Trophoblast cell (in vitro differentiated cells and primary cell): ENCODE measurements around the gene SPATC1L.

ENCODE experiments used
- DNase-seq, 2 donors: peaks; one replicate each; pipeline ENCODE4 v3.0.0-alpha.2; 2016
- H2AFZ ChIP-seq: 2 replicates; pipeline ENCODE4 v1.6.1; 2013; ENCODE audit warnings: low read length, moderate library complexity, mild to moderate bottlenecking; ENCODE audit not compliant: insufficient read depth, poor library complexity
- H2AK5ac ChIP-seq: 2 replicates; pipeline ENCODE4 v1.6.1; 2013; ENCODE audit warnings: mild to moderate bottlenecking, low read length
- H2BK120ac ChIP-seq: 2 replicates; pipeline ENCODE4 v1.6.1; 2013; ENCODE audit warnings: low read length, mild to moderate bottlenecking, moderate library complexity; ENCODE audit not compliant: insufficient read depth, poor library complexity
- H2BK12ac ChIP-seq: 2 replicates; pipeline ENCODE4 v1.6.1; 2013; ENCODE audit warnings: mild to moderate bottlenecking, low read length, moderate library complexity
- H2BK5ac ChIP-seq: 2 replicates; pipeline ENCODE4 v1.6.1; 2013; ENCODE audit warnings: low read length, low read depth, moderate library complexity, mild to moderate bottlenecking; ENCODE audit not compliant: poor library complexity
- H3K14ac ChIP-seq: 2 replicates; pipeline ENCODE4 v1.6.1; 2013; ENCODE audit warnings: mild to moderate bottlenecking, low read length
- H3K18ac ChIP-seq: 2 replicates; pipeline ENCODE4 v1.6.1; 2013; ENCODE audit warnings: mild to moderate bottlenecking, low read length
- H3K23ac ChIP-seq: 2 replicates; pipeline ENCODE4 v1.6.1; 2013; ENCODE audit warnings: low read length
- H3K27ac ChIP-seq: 2 replicates; pipeline ENCODE4 v1.5.1; 2013; ENCODE audit warnings: low read depth, mild to moderate bottlenecking, inconsistent platforms, low read length, moderate library complexity
- H3K27me3 ChIP-seq: 2 replicates; pipeline ENCODE4 v1.6.1; 2013; ENCODE audit warnings: inconsistent platforms, mild to moderate bottlenecking, low read length, moderate library complexity; ENCODE audit not compliant: insufficient read depth
- H3K36me3 ChIP-seq, 2 experiments: 1 replicate in 1 of 2; 2 replicates in 1 of 2; pipeline ENCODE4 v1.6.1; 2013; ENCODE audit warnings: low read length in 2 of 2, mild to moderate bottlenecking in 2 of 2, moderate library complexity in 1 of 2; ENCODE audit not compliant: insufficient read depth in 2 of 2, control insufficient read depth in 1 of 2
- H3K4ac ChIP-seq: 2 replicates; pipeline ENCODE4 v1.6.1; 2013; ENCODE audit warnings: low read depth, mild to moderate bottlenecking, low read length, moderate library complexity
- H3K4me1 ChIP-seq, 2 experiments: 1 replicate in 1 of 2; 2 replicates in 1 of 2; pipeline ENCODE4 v1.6.1; 2013; ENCODE audit warnings: low read length in 2 of 2, mild to moderate bottlenecking in 2 of 2, moderate library complexity in 1 of 2; ENCODE audit not compliant: insufficient read depth in 2 of 2, control insufficient read depth in 1 of 2
- H3K4me2 ChIP-seq: 2 replicates; pipeline ENCODE4 v1.6.1; 2013; ENCODE audit warnings: inconsistent platforms, mild to moderate bottlenecking, low read length, moderate library complexity
- H3K4me3 ChIP-seq: 2 replicates; pipeline ENCODE4 v1.5.1; 2013; ENCODE audit warnings: mild to moderate bottlenecking, low read depth, low read length, inconsistent platforms
- H3K79me1 ChIP-seq: one replicate; pipeline ENCODE4 v1.6.1; 2013; ENCODE audit warnings: low read length
- H3K79me2 ChIP-seq: 2 replicates; pipeline ENCODE4 v1.6.1; 2013; ENCODE audit warnings: low read length, mild to moderate bottlenecking; ENCODE audit not compliant: control insufficient read depth, insufficient read depth, poor library complexity
- H3K9ac ChIP-seq: 2 replicates; pipeline ENCODE4 v1.6.1; 2013; ENCODE audit warnings: mild to moderate bottlenecking, low read length
- H3K9me3 ChIP-seq: 2 replicates; pipeline ENCODE4 v1.6.1; 2013; ENCODE audit warnings: low read depth, mild to moderate bottlenecking, control low read depth, inconsistent platforms, low read length; ENCODE audit not compliant: insufficient read depth
- H4K12ac ChIP-seq: 2 replicates; pipeline ENCODE4 v1.6.1; 2013; ENCODE audit warnings: low read depth, mild to moderate bottlenecking, low read length, moderate library complexity
- H4K8ac ChIP-seq: 2 replicates; pipeline ENCODE4 v1.6.1; 2013; ENCODE audit warnings: low read depth, mild to moderate bottlenecking, low read length, moderate library complexity
- H4K91ac ChIP-seq: one replicate; pipeline ENCODE4 v1.6.1; 2013; ENCODE audit warnings: low read depth, mild to moderate bottlenecking, low read length, moderate library complexity
- WGBS: extraction: QIAGEN DNeasy Blood & Tissue Kit; methylation state at CpG from one replicate; pipeline ENCODE4 v1.1.7; 2013; ENCODE audit warnings: missing lambda C conversion rate; ENCODE audit not compliant: insufficient read length, insufficient coverage; ENCODE audit errors: extremely low coverage; 5-methylcytosine and 5-hydroxymethylcytosine counted together

Gene SPATC1L

DNA sequence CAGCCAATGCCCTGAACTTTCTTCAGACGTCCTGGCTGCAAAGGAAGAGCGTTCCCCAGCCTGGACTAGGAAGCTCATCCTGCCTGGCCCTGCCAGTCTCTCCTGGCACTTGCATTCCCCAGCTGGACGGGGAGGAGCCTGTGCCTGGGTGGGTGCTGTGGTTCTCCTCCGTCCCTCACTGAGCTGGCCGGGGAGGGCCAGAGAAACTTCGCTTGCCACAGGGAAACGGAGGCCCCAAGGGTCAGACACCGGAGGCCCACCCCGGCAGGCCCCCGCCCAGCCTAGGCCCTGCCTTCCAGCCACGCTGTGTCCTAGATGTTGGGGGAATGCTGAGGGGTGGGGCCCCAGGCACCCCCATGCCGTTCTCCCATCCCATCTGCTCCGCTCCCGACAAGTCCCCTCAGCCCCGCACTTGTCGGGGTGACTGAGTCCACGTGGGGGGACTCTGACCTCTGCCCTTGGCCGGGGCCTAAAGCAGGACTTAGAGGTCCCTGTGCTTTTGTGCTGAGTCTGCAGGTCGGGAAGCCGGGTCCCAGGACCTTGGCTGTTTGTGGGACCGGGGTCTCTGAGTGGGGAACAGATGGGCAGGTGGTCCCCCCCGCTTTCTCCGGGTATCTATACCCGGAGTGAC lies 33.7 kb downstream of the SPATC1L start:
- no peak for DNase-seq
- Histone ChIP-seq H4K8ac (no peak overlapping the region), H3K4ac (no peak overlapping the region), H3K9me3 (no peaks in the 10 kb centered on the region), H3K79me2 (peaks cover 2% of the 10 kb centered on the region), H4K91ac (no peak overlapping the region), H3K36me3 (no peaks in the 10 kb centered on the region), H2AK5ac (no peak overlapping the region), H4K12ac (no peak overlapping the region), H3K23ac (no peak overlapping the region), H3K14ac (no peak overlapping the region), H2BK12ac (no peak overlapping the region), H3K4me1 (peaks cover 12 to 14% of the 10 kb centered on the region in 2 experiments), H3K27me3 (no peaks in the 10 kb centered on the region), H3K9ac (no peak overlapping the region), H2AFZ (no peak overlapping the region), H2BK5ac (no peak overlapping the region), H3K18ac (no peak overlapping the region), H3K4me2 (no peak overlapping the region), H2BK120ac (no peak overlapping the region), H3K4me3 (no peak overlapping the region), H3K27ac (no peak overlapping the region), H3K79me1 (peaks cover 12% of the 10 kb centered on the region)
- no CpG with 5 or more reads among the region's 24 CpGs for WGBS

GRCh38 chr21:46150073-46150472 lies 34.2 kb downstream of the SPATC1L start:
- DNase-seq = no peak
- Histone ChIP-seq H3K36me3 (no peaks in the 10 kb centered on the region), H2AFZ (no peak overlapping the region), H2BK12ac (no peak overlapping the region), H3K79me2 (peaks cover 2% of the 10 kb centered on the region), H3K27ac (no peak overlapping the region), H4K12ac (no peak overlapping the region), H3K9ac (no peak overlapping the region), H4K91ac (no peak overlapping the region), H3K4me1 (peaks cover 12 to 13% of the 10 kb centered on the region in 2 experiments), H2AK5ac (no peak overlapping the region), H2BK120ac (no peak overlapping the region), H3K27me3 (no peaks in the 10 kb centered on the region), H3K4me2 (no peak overlapping the region), H3K23ac (no peak overlapping the region), H3K14ac (no peak overlapping the region), H3K4me3 (no peak overlapping the region), H3K4ac (no peak overlapping the region), H3K79me1 (peaks cover 12% of the 10 kb centered on the region), H2BK5ac (no peak overlapping the region), H3K18ac (no peak overlapping the region), H4K8ac (no peak overlapping the region), H3K9me3 (no peaks in the 10 kb centered on the region)
- WGBS = no CpG with 5 or more reads among the region's 19 CpGs

DNA sequence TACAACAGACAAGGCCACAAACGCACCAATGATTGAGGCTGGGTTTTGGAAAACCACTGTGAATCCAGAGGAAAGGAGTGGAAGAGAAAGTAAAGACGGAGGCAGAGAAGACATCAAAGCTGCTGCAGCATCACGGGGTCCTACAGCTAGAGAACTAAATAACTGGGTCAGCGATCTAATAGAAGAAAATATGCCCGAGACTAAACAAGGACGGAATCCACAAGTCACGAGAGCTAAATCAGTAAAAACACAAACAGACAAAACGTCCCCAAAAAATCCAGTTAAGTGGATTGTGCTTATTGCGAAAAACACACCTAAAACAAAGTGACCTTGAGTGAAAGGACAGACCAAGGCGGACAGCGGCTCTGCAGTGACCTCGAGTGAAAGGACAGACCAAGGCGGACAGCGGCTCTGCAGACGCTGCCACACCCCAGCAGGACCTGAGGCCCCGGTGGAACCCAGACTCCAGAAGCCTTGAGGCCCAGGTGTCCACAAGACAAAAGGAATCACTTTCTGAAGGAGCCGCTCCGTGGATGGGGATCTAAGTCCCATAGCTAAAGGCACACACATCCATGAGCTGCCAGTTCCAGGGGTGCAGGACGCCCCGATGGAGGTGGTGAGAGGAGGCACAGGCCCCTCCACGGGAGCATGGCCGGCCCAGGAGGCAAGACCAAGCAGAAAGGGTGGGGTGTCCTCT lies 34.9 kb downstream of the SPATC1L start:
- Histone ChIP-seq H2BK120ac (no peak overlapping the region), H3K36me3 (no peaks in the 10 kb centered on the region), H2AK5ac (no peak overlapping the region), H3K4me1 (peaks cover 12 to 13% of the 10 kb centered on the region in 2 experiments), H3K27me3 (no peaks in the 10 kb centered on the region), H3K4me3 (no peak overlapping the region), H3K4me2 (no peak overlapping the region), H3K79me1 (peaks cover 12% of the 10 kb centered on the region), H2BK5ac (no peak overlapping the region), H4K12ac (no peak overlapping the region), H4K91ac (no peak overlapping the region), H3K9me3 (no peaks in the 10 kb centered on the region), H3K9ac (no peak overlapping the region), H2BK12ac (no peak overlapping the region), H3K27ac (no peak overlapping the region), H3K23ac (no peak overlapping the region), H2AFZ (no peak overlapping the region), H3K79me2 (peaks cover 2% of the 10 kb centered on the region), H3K4ac (no peak overlapping the region), H3K14ac (no peak overlapping the region), H4K8ac (no peak overlapping the region), H3K18ac (no peak overlapping the region)
- no peak for DNase-seq
- WGBS = no CpG with 5 or more reads among the region's 22 CpGs

DNA sequence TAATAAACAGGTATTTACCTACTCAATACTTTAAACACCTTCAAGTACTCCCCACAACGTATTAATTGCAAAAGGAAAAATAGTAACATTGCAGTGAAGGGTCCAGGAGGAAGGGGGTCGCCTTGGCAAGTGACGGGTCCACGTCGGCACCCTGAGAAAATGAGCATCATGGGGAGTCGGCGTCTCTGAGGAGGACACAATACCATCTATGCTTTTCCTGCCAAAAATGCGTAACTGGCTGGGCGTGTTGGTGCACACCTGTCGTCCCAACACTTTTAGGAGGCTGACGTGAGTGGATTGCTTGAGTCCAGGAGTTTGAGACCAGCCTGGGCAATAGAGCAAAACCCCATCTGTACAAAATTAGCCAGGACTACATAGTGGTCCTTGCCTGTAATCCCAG lies 36.2 kb downstream of the SPATC1L start:
- no peak overlapping the region for H4K8ac ChIP-seq
- H3K79me1 ChIP-seq = peaks cover 12% of the 10 kb centered on the region
- no peak for DNase-seq
- no peaks in the 10 kb centered on the region for H3K27me3 ChIP-seq
- no peak overlapping the region for H3K4me2 ChIP-seq
- H3K9me3 ChIP-seq = no peaks in the 10 kb centered on the region
- H3K4ac ChIP-seq = no peak overlapping the region
- H3K9ac ChIP-seq = no peak overlapping the region
- H3K23ac ChIP-seq = no peak overlapping the region
- peaks cover 8 to 9% of the 10 kb centered on the region in 2 experiments for H3K4me1 ChIP-seq
- H2BK12ac ChIP-seq = no peak overlapping the region
- H2AFZ ChIP-seq = no peak overlapping the region
- no peak overlapping the region for H2BK5ac ChIP-seq
- no peak overlapping the region for H3K27ac ChIP-seq
- no peak overlapping the region for H3K4me3 ChIP-seq
- H2BK120ac ChIP-seq = no peak overlapping the region
- no peak overlapping the region for H3K18ac ChIP-seq
- WGBS = no CpG with 5 or more reads among the region's 11 CpGs
- no peak overlapping the region for H4K12ac ChIP-seq
- H3K36me3 ChIP-seq = no peaks in the 10 kb centered on the region
- no peaks in the 10 kb centered on the region for H3K79me2 ChIP-seq
- no peak overlapping the region for H4K91ac ChIP-seq
- H3K14ac ChIP-seq = no peak overlapping the region
- no peak overlapping the region for H2AK5ac ChIP-seq
